NOMO-1 treated with dmso at 0.1 percent for 144 hours (cell line): Measurements from ENCODE around the gene LRRC3.

Experiments
- DNase-seq: peaks from one replicate; lab custom pipeline; 2025; ENCODE audit not compliant: unreplicated experiment; lab: John Stamatoyannopoulos, UW

LRRC3 gene

DNA sequence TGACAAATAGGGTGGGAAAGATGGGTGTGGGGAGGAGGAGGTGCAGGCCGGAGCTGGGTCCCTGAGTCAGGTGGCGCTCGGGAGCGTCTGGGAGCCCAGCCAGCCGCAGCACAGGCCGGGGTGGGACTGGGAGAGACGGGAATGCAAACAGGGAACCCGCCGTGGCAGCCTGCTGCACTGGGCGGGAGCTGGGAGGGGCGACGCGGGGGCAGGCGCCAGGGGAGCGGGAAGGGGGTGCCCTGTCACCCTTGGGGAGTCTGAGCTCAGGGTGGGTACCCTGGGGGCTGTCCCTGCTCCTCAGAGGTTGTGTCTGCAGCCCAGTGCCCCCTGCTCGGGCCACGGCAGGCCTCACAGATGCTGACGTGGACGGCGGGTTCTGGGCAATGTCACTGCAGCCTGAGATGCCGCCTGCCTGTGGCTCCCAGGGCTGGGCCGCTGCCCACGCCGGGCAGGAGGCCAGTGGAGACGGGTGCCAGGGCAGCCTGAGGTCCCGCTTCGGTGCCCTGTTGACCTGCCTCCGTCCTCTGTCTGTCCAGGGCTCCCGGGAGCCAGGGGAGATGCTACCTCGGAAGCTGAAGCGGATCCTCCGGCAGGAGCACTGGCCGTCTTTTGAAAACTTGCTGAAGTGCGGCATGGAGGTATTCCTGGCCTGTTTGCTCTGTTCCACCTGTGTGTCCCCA is 16.6 kb upstream of the LRRC3 start:
- no peak for DNase-seq

DNA sequence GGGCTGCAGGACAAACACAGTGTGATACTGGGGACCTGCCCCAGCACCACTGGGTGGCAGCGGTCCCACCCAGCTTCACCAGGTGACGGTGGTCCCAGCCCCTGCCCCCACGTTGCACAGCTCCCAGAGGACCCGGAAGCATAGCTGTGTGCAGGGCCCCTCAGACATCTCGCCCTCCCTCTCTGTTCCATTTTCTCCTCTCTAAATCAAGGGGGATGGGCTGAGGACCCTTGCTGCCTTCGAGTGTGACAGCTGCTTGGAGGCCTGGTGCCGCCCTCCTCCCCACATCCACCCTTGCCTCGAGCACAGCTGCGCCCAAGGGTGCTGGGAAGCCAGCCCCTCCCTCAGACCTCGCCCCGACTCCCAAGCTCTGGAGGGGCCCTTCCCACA is 16.1 kb upstream of the LRRC3 start:
- DNase-seq = no peak

DNA sequence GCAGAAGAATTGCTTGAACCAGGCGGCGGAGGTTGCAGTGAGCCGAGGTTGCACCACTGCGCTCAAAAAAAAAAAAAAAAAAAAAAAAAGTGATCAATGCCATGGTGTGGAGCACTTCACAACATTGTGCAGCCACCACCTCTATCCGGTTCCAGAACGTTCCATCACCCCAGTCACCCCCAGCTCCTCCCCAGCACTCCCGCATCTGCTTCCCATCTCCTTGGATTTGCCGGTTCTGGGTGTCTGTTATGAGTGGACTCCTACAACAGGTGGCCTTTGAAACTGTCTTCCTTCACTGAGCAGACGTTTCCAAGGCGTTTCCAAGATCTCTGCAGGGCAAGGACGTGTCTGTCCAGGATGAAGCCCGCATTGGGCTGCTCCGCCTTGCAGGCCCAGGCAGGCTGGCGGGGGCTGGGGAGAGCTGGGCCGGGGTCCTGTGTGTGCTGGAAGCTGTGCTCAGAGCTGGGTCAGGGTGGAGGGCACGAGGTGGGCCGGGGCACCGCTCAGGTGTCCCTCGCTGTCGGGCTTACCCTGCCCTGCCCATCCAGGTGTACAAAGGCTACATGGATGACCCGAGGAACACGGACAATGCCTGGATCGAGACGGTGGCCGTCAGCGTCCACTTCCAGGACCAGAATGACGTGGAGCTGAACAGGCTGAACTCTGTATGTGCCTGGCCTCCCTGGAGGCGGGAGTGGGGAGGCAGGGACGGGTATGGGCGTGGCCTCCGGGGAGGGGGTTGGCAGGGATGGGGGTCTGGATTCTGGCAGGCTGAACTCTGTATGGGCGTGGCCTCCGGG is 14.9 kb upstream of the LRRC3 start:
- no peak for DNase-seq

DNA sequence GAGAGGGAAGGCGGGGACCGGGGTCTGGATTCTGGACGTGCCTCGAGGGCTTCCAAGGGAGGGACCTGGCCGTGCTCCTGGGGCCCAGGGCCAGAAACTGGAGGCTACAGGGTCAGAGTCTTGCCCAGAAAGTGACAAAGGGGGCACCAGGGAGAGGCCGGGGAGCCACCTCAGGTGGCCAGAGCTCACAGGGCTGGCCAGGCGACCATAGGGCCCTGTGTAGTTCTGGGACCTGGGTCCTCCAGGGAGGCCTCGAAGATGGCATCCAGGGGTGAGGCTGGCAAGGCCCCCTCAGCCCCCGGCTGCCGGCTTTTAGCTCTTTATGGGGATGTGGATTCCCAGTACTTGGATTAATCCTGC is 14.3 kb upstream of the LRRC3 start:
- DNase-seq = no peak

DNA sequence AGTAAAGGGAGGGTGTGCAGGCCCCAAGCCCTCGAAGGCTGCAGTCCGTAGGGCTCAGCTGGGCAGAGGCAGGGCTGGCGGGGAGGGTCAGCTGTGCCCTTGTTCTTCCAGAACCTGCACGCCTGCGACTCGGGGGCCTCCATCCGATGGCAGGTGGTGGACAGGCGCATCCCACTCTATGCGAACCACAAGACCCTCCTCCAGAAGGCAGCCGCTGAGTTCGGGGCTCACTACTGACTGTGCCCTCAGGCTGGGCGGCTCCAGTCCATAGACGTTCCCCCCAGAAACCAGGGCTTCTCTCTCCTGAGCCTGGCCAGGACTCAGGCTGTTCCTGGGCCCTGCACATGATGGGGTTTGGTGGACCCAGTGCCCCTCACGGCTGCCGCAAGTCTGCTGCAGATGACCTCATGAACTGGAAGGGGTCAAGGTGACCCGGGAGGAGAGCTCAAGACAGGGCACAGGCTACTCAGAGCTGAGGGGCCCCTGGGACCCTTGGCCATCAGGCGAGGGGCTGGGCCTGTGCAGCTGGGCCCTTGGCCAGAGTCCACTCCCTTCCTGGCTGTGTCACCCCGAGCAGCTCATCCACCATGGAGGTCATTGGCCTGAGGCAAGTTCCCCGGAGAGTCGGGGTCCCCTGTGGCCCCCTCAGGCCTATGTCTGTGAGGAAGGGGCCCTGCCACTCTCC is 13.6 kb upstream of the LRRC3 start:
- DNase-seq = no peak

DNA sequence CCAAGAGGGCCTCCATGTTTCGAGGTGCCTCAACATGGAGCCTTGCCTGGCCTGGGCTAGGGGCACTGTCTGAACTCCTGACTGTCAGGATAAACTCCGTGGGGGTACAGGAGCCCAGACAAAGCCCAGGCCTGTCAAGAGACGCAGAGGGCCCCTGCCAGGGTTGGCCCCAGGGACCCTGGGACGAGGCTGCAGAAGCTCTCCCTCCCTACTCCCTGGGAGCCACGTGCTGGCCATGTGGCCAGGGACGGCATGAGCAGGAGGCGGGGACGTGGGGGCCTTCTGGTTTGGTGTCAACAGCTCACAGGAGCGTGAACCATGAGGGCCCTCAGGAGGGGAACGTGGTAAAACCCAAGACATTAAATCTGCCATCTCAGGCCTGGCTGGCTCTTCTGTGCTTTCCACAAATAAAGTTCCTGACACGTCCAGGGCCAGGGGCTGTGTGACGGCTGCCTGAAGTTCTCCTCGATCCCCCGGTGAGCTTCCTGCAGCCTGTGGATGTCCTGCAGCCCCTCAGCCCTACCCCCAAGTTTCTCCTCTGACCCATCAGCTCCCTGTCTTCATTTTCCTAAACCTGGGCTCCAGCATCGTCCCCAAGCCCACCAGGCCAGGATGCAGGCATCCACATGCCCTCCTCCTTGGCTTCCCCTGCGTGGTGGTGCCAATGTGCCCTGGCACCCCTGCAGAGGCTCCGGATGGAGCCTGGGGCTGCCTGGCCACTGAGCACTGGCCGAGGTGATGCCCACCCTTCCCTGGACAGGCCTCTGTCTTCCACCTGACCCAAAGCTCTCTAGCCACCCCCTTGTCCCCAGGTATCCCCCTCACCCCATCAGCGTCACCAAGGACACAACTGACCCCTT is 12.8 kb upstream of the LRRC3 start:
- DNase-seq = no peak

DNA sequence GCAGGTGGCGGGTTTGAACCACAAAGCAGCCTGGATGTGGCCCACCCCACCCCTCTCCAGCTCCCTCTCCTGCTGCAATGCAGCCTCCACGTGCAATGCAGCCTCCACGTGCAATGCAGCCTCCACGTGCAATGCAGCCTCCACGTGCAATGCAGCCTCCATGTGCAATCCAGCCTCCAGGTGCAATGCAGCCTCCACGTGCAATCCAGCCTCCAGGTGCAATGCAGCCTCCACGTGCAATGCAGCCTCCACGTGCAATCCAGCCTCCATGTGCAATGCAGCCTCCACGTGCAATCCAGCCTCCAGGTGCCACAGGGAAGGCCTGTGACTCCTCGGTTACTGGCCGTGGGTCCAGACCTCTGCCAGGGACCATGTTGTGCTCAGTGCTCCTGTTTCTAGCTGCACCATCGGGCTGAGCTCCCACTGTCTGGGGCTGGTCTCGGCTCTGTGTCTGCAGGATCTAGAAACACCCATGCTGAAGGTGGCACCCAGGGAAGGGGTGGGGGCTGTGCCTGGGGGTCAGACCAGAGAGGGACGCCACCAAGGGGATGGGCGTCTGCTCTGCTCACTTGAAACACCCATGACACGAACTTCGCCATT is 11.9 kb upstream of the LRRC3 start:
- DNase-seq = no peak

DNA sequence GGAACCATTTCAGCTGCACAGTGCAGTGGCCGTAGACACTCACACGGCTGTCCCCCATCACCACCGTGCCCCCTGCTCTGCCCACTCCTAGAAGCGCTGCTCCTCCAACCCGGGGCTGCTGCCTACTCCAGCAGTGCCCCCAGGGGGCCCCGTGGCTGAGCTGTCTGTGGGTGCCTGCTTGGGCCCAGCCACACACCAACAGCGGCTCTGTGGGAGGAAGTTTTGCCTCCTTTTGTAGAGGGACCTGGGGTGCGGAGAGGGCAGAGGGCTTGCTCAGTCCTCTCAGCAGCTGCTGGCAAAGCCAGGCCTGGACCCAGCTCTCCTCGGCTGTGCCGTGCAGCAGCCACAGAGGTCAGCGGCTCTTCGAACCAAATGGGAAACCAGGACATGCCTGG is 11.4 kb upstream of the LRRC3 start:
- no peak for DNase-seq

DNA sequence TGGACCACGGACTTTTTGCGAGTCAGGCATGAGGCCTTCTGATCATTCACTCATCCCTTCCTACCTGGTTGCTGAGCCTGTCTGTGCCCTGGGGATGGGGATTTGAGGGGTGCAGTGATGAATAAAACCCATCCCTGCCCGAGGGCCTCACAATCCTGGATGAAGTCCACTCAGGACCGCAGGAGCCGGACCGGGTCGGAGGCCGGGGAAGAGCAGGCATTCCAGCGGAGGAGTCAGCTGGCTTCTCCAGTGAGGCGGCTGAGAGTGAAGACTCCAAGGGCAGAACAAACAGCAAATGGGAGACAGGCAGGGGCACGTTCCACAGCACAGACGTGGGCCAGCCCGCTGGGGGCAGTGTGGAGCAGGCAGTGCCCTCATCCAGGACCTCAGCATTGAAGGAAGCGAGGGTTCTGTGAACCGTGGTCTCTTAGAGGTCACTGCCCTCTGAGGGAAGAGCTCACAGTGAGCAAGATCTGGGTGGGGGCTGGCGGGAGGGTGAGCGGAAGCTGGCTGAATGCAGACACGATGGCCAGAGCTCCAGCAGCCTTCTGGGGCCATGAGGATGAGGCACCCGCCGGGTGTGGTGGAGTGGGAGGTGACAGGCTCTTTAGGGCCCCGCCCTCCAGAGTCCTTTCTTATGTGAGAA is 10.9 kb upstream of the LRRC3 start:
- DNase-seq = no peak

DNA sequence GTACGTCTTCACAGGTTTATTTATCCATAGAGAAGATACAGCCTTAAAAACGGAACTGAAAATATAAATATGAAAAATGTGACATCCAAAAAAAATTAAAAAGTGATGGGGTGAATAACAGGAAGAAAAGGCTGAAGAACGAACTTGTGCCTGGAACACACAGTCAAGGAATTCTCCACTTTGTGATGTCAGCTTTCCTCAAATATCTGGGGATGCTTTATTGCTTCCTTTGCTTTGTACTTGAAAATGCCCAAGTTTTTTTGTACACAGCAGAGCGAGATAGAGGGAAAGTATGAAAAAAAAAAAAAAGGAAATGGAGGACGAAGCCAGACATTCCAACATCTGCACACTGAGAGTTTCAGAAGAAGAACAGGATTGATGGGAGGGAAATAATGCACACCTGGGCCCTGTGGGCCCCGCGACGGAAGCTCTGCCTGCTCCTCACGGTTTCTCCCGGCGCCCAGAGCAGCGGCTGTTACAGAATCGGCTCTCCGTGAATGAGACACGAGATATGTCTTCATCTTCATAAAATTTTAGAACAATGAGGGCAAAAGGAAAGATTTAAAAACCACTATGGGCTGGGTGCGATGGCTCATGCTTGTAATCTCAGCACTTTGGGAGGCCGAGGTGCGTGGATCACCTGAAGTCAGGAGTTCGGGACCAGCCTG is 10.0 kb upstream of the LRRC3 start:
- no peak for DNase-seq

DNA sequence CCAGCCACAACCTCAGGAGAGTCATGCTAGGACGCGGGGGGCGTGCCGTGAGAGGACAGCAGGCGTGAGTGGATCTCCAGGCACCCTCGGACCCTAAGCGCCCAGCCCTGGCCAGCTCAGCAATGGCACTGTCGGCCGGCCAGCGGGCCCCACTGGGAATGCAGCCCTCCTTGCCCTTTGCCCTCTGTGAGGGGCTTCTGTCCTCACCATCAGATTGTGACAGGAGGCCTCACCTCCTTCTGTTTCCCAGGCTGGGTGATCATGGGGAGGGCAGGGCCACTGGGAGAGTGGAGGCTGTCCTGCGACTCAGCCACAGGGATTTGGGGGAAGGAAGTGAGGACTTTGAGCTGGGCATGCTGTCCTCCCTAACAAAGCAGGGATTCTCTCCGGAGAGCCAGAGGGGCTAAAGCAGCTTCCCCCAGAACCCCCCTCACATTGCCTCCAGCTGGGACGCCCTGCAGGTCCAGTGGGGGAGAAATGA is 6.6 kb upstream of the LRRC3 start:
- no peak for DNase-seq

DNA sequence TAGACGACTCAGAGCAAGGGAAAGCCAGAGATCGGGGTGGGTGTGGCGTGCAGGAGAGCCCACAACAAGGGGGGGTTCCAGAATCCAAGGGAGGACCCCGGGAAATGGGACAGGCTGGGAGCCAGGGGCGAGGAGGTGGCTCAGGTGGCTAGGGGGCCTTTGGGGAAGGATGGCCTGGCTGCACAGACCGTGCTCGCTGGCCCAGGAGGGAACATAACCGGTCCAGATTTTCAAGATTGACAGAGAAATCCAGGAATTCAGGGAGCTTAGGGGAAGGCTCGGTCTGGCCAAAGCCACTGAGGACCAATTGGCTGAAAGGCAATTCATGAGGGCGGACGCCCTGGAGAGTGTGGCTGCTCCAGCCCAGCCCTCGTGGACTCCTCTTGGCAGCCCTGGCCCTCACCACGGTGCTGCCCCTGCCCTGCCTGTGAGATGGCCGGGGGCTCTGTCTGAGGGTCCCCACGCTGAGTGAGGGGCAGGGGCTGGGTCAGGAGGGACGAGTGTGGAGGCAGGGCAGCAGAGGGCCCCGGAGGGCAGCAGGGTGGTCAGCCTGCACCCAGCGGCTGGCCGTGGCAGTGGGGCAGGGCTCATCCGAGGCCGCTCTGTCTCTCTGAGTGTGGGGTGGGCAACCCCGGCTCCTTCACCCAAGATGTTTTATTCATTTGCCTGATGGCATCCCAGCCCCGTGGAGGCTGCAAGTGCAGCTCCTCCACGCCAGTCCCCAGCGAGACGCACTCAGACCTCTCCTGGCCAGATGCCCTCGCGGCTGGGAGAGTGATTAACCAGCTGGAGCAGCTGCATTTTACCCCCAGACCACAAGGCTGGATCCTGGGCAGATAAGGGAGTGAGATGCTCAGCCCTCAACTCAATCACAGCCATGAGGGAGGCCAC is 5.6 kb upstream of the LRRC3 start:
- no peak for DNase-seq

DNA sequence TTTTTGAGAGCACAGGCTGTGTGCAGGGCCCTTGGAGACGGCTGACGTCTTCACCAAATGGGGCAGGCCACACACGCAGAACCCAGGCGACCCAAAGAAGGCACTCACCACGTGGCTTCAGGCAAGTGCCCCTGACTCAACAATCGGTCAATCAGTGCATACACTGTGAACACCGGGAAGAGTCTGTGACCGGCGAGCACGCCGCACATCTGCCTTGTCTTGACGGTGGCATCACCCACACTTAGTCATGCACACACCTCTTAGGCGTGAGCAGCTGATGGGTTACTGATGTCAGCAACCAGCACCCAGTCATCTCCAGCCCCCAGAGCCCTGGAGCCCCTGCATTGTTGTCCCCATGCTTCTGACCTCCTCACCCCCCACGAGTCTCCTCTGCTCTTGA is 4.9 kb upstream of the LRRC3 start:
- DNase-seq = no peak

DNA sequence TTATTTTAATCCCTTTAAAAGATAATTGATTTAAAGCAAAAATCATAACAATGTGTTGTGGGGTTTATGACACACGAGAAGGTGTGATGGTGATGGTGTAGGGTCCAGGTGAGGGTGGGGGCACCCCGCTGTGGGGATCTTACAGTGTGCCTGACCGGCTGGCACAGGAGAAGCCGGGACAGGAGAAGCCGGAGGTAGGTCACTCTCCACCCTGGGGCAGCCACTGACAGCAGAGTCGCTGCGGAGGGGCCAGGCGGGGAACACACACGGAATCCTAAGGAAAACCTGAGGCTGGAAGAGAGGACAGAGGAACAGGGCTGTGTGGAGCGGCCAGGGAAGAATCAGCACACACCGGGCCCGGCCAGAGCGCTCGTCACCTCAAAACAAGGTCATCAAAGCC is 4.3 kb upstream of the LRRC3 start:
- DNase-seq = no peak

DNA sequence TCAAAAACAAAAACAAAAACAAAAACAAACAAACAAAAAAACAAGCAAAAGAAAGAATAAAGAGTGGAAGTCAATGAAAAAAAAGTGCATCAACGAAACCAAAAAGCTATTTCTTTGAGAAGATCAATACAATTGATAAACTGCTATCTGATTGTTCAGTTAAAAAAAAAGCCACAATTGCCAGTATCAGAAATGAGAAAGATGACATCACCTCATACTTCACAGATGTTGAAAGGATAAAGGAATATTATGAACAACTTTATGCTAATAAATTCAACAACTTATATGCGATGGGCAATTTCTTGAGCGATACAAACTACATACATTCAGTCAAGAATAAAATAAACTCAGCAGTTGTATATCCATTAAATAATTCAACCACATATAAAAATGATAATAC is 2.2 kb upstream of the LRRC3 start:
- DNase-seq = no peak

DNA sequence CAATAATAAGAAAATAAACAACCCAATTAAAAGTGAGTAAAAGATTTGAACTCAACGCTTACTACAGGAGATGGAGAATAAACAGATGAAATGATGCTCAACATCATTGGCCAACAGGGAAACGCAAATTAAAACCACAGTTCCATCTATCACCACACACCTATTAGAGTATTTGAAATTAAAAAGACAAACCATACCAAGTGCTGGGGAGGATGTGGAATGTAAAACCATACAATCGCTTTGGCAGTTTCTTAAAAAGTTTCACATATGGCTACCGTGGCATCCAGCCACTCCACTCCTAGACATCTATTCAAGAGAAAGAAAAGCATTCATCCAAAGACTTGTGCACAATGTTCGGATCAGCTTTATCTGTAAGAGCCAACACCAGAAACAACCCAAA is 1.3 kb upstream of the LRRC3 start:
- DNase-seq = no peak

DNA sequence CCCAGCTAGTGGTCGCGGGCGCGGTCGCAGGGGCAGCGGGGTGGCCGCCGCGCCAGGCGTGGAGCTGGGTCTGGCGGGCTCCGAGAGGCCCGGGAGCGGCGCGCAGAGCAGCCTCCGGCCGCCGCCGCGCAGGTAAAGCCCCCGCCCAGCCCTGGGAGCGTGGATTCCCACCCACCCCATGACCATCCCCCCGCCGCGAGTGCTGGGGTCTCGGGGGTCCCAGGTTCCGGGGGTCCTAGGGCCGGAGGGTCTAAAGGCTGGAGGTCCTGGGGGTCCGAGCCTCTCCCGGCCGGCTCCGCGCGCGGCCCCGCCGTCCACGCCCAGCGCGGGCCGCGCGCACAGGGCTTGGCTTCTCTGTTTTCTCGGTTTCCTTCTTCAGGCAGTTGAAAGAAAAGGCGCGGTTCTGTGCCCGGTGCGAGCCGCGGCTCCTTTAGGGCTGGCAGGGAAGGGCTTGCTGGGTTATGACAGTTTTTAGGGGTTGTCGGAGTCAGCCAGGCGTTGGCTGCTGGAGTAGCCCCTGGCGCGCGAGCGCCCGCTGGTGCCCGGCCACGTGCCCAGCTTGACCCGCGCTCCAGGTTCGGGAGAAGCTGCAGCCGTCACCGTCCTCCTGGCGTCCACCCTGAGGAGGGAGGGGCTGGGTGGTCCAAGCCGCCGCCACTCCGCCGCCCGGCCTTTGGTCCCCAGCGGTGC is 359 bp downstream of the LRRC3 start:
- DNase-seq = peak; percentile 38

DNA sequence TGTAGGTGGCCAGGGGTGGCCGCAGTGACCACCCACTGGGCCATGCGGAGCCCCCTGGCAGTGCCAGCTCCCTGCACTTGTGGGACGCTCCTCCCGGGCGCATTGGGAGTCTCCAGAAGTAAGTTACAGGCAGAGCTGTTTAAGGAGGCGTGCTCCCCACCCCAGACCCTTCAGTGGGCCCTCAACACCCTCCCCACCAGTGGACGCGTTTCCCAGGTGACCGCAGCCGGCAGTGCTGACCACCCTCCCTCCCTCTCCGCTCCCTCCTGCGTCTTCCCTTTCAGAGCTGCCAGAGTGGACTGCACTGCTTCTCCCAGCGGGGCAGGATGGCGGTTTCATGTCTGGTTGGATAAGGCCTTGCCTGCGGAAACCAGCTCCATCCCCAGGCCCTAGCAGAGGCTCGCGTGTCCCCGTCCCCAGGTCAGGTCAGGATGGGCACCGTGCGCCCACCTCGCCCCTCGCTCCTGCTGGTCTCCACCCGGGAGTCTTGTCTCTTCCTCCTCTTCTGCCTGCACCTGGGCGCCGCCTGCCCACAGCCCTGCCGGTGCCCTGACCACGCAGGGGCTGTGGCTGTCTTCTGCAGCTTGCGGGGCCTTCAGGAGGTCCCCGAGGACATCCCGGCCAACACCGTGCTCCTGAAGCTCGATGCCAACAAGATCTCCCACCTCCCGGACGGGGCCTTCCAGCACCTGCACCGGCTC is 1.1 kb downstream of the LRRC3 start:
- DNase-seq = no peak
